AG04450 (cell line): ENCODE data around the gene GMPR2. TPM values are rescaled to one million over a fixed set of nuclear protein-coding genes. Genes with fewer than 3 reads are reported as not detected.
A peak's percentile ranks its signal among the peaks of the same experiment; 100 is the strongest.
"Not testable (repeated sequence)": the region's sequence is repeated elsewhere in the genome, so short reads cannot be mapped to it uniquely, and the experiment has no call there.

Experiments
- CTCF ChIA-PET: fragments of 300-600, 350-600 bp; formaldehyde crosslinking; extraction: SDS; loops from one replicate; lab custom pipeline; 2022; ENCODE audit warnings: antibody characterized with exemption, inconsistent platforms; lab: Charles Lee
- POLR2A ChIA-PET: fragments of 350-600 bp; formaldehyde crosslinking; extraction: SDS; loops from one replicate; lab custom pipeline; 2021; ENCODE audit warnings: antibody characterized with exemption, inconsistent platforms; lab: Yijun Ruan, JAX
- DNase-seq: peaks from one replicate; pipeline ENCODE4 v3.0.0-alpha.2; 2011; ENCODE audit warnings: low read depth, low spot score
- H3K27ac ChIP-seq: one replicate; pipeline ENCODE4 v1.5.1; 2012; ENCODE audit warnings: low read depth, low read length, control low read depth
- H3K27me3 ChIP-seq: one replicate; pipeline ENCODE4 v1.6.0; 2012; ENCODE audit warnings: low read length; ENCODE audit not compliant: control insufficient read depth, insufficient read depth
- H3K4me3 ChIP-seq: 2 replicates; pipeline ENCODE4 v1.5.1; 2011; ENCODE audit warnings: mild to moderate bottlenecking, low read depth, low read length, control low read depth
- H3K9me3 ChIP-seq: 2 replicates; pipeline ENCODE4 v1.5.1; 2012; ENCODE audit warnings: low read length; ENCODE audit not compliant: control insufficient read depth, insufficient read depth
- CTCF ChIP-seq: IDR thresholded peaks from 2 replicates; pipeline ENCODE4 v1.5.1; 2011; ENCODE audit warnings: low read depth, low read length, control low read depth, inconsistent platforms
- polyA plus RNA-seq: library from polyadenylated mRNA; depleted of rRNA; stranded (reverse); fragments of >200 nt; gene quantifications from 2 replicates; pipeline ENCODE4 v1.2.3, GENCODE V29; 2011

Gene GMPR2
- polyA plus RNA-seq, 1 experiment: 89.2 TPM

GRCh38 chr14:24243336-24243836, 10.7 kb downstream of the GMPR2 start:
- ChIA-PET CTCF (interaction anchor here (0.6 to 5.6 kb wide), 20 partner anchors 8 to 1328 kb away, joined by 3 to 84 read pairs (median 6); partner anchors contain the start of genes CIDEB, DHRS1, NOP9 and RABGGTA), POLR2A (interaction anchor here (0.8 to 2.2 kb wide), 7 partner anchors 9 to 56 kb away, joined by 4 to 50 read pairs (median 9); partner anchors contain the start of genes DHRS1, MDP1, NOP9 and RABGGTA)
- Histone ChIP-seq H3K27me3 (no peaks in the 10 kb centered on the region), H3K27ac (peak overlapping the region; percentile 99), H3K9me3 (no peaks in the 10 kb centered on the region), H3K4me3 (peak overlapping the region; percentile 92)
- DNase-seq: no peak
- TF ChIP-seq CTCF: no peak

- not testable (repeated sequence) for H3K4me3 ChIP-seq, DNase-seq, H3K9me3 ChIP-seq, H3K27ac ChIP-seq, H3K27me3 ChIP-seq
- ChIA-PET POLR2A (interaction anchor here (1.3 to 1.6 kb wide), 2 partner anchors 26 to 30 kb away, joined by 4 to 8 read pairs; partner anchors contain the start of genes MDP1 and RABGGTA), CTCF (interaction anchor here (1.1 to 5.6 kb wide), 2 partner anchors 54 to 186 kb away, joined by 4 to 84 read pairs; partner anchors contain the start of genes DHRS1 and NOP9)
Measured at GRCh38 chr14:24245350-24245749, 12.6 kb downstream of the GMPR2 start.

GRCh38 chr14:24246765-24247212, 14.1 kb downstream of the GMPR2 start:
- no peak for DNase-seq
- no peak for TF ChIP-seq CTCF
- ChIA-PET POLR2A (interaction anchor here (1.1 to 1.6 kb wide), 2 partner anchors 31 to 33 kb away, joined by 3 to 8 read pairs; partner anchors contain the start of genes CHMP4A and MDP1), CTCF (interaction anchor here (0.9 to 2.6 kb wide), 4 partner anchors 9 to 62 kb away, joined by 5 to 14 read pairs (median 6); partner anchors contain the start of gene CIDEB)
- Histone ChIP-seq H3K27ac (no peak overlapping the region), H3K27me3 (no peaks in the 10 kb centered on the region), H3K9me3 (no peaks in the 10 kb centered on the region), H3K4me3 (no peak overlapping the region)

- no peaks in the 10 kb centered on the region for H3K27me3 ChIP-seq
- ChIA-PET CTCF (interaction anchor here (0.7 to 2.6 kb wide), 5 partner anchors 25 to 90 kb away, joined by 3 to 14 read pairs (median 5); partner anchors contain the start of gene CIDEB), POLR2A (interaction anchor here (0.7 to 1.1 kb wide), 2 partner anchors 34 to 101 kb away, joined by 3 to 5 read pairs; partner anchors contain the start of gene CHMP4A)
- DNase-seq: no peak
- no peaks in the 10 kb centered on the region for H3K9me3 ChIP-seq
- H3K27ac ChIP-seq: no peak overlapping the region
- no peak for TF ChIP-seq CTCF
- no peak overlapping the region for H3K4me3 ChIP-seq
Measured at GRCh38 chr14:24247422-24247821, 14.7 kb downstream of the GMPR2 start.

GRCh38 chr14:24249230-24250021, 16.7 kb downstream of the GMPR2 start:
- no peak for DNase-seq
- POLR2A ChIA-PET: no interaction called here
- H3K27ac ChIP-seq: no peak overlapping the region
- no peaks in the 10 kb centered on the region for H3K9me3 ChIP-seq
- H3K4me3 ChIP-seq: no peak overlapping the region
- H3K27me3 ChIP-seq: no peaks in the 10 kb centered on the region
- TF ChIP-seq CTCF: no peak
- CTCF ChIA-PET: interaction anchor here (0.8 kb wide), 1 partner anchor 58 kb away, joined by 3 read pairs; the partner anchor contains the start of gene CIDEB
